ENCODE data around the gene BCAP31. TPM values are rescaled to one million over a fixed set of nuclear protein-coding genes. Genes with fewer than 3 reads are reported as not detected.
"Not testable (repeated sequence)": the region's sequence is repeated elsewhere in the genome, so short reads cannot be mapped to it uniquely, and the experiment has no call there.

BCAP31 gene
- total and polyA plus RNA-seq, 2 donors (not counting 1 experiment from before 2014, with no cell fraction given), result 59.5 to 117 TPM

DNA sequence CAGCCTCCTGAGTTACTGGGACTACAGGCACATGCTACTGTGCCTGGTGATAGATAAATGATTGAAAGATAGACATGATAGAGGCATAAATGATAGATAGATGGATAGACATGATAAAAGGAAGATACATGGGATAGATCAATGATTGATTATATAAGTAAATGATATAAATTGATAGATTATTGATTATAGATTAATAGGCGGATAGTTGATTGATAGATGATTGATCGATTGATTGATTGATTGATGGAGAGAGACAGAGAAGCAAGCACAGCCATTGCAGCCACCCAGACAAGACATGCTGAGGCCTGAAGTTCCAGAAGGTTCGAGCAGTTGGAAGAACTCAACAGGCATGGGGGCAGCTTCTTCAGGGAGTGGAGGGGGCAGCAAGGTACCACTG lies 22.2 kb upstream of the BCAP31 start:
- Mint-ChIP-seq H3K4me1 (peaks cover 38% of the 10 kb centered on the region), H3K27me3 (no peaks in the 10 kb centered on the region), H3K4me3 (no peak overlapping the region), H3K9me3 (ENCODE audit: insufficient read depth) (no peaks in the 10 kb centered on the region), H3K27ac (no peak overlapping the region)
- Histone ChIP-seq H3K27me3 (replicated peaks in 1 of 4; ENCODE audit: control extremely low read depth in 1 of 4, control insufficient read depth in 3 of 4, insufficient read depth in 4 of 4, low read length in 3 of 4) (no peaks in the 10 kb centered on the region), H3K4me2 (replicated peaks; ENCODE audit: low read depth, low read length, poor library complexity, severe bottlenecking) (no peak overlapping the region), H3K27ac (ENCODE audit: low read length in 2 of 2) (no peak overlapping the region), H2AFZ (ENCODE audit: insufficient read depth, low read depth, low read length, poor library complexity, severe bottlenecking) (no peak overlapping the region), H3K36me3 (replicated peaks in 1 of 2; ENCODE audit: control extremely low read depth in 1 of 2, control insufficient read depth in 1 of 2, extremely low read depth in 1 of 2, insufficient read depth in 2 of 2, low read length in 1 of 2) (no peaks in the 10 kb centered on the region), H3K4me1 (ENCODE audit: control insufficient read depth in 2 of 2, insufficient read depth in 2 of 2, low read length in 2 of 2) (peaks cover 13 to 49% of the 10 kb centered on the region in 2 donors), H3K4me3 (ENCODE audit: control extremely low read depth in 1 of 5, extremely low read depth in 1 of 5, insufficient read depth in 1 of 5, low read depth in 2 of 5, low read length in 4 of 5) (no peak overlapping the region), H3K9ac (ENCODE audit: low read length) (no peak overlapping the region), H3K9me3 (ENCODE audit: control extremely low read depth in 1 of 3, control insufficient read depth in 2 of 3, insufficient read depth in 1 of 3, low read length in 2 of 3) (no peaks in the 10 kb centered on the region), H4K20me1 (ENCODE audit: control insufficient read depth, insufficient read depth, low read length, poor library complexity, severe bottlenecking) (no peaks in the 10 kb centered on the region), H3K79me2 (ENCODE audit: control insufficient read depth, insufficient read depth, low read length) (no peaks in the 10 kb centered on the region)
- ChIA-PET POLR2A (no interaction called here), CTCF (no interaction called here)
- ATAC-seq (ENCODE audit: low read depth), result no peak
- no peak for TF ChIP-seq EZH2 (IDR thresholded peaks at IDR 0.05; ENCODE audit: borderline replicate concordance, insufficient read depth, low read depth, low read length, poor library complexity, severe bottlenecking)
- TF ChIP-seq, protein P1, sequence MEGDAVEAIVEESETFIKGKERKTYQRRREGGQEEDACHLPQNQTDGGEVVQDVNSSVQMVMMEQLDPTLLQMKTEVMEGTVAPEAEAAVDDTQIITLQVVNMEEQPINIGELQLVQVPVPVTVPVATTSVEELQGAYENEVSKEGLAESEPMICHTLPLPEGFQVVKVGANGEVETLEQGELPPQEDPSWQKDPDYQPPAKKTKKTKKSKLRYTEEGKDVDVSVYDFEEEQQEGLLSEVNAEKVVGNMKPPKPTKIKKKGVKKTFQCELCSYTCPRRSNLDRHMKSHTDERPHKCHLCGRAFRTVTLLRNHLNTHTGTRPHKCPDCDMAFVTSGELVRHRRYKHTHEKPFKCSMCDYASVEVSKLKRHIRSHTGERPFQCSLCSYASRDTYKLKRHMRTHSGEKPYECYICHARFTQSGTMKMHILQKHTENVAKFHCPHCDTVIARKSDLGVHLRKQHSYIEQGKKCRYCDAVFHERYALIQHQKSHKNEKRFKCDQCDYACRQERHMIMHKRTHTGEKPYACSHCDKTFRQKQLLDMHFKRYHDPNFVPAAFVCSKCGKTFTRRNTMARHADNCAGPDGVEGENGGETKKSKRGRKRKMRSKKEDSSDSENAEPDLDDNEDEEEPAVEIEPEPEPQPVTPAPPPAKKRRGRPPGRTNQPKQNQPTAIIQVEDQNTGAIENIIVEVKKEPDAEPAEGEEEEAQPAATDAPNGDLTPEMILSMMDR (IDR thresholded peaks at IDR 0.05), result no peak
- no peak for DNase-seq
- intact Hi-C loops (cut with micrococcal nuclease), result no loop called here
- WGBS (ENCODE audit: insufficient coverage), result no CpG with 5 or more reads among the region's 3 CpGs

DNA sequence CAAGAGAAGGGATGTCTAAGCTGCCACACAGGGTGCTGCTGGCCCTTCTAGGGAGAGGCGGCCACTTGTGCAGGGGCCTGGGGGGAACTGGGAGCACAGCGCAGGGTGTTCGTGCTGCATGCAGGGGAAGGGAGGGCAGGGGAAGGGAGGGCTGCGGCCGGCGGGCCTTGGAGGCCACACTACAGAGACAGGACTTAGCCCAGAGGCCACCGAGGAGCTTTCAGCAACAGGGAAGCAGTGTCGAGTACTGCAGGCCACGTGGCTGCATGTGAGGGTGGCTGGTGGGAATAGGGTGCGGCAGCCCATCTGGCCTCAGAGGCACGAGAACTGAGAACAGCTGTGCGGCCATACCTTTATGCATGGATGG lies 20.9 kb upstream of the BCAP31 start:
- H3K27me3 ChIP-seq (replicated peaks in 1 of 4; ENCODE audit: control extremely low read depth in 1 of 4, control insufficient read depth in 3 of 4, insufficient read depth in 4 of 4, low read length in 3 of 4); POLR2A ChIA-PET; H3K36me3 ChIP-seq (replicated peaks in 1 of 2; ENCODE audit: control extremely low read depth in 1 of 2, control insufficient read depth in 1 of 2, extremely low read depth in 1 of 2, insufficient read depth in 2 of 2, low read length in 1 of 2); H3K4me2 ChIP-seq (replicated peaks; ENCODE audit: low read depth, low read length, poor library complexity, severe bottlenecking); H3K9me3 ChIP-seq (ENCODE audit: control extremely low read depth in 1 of 3, control insufficient read depth in 2 of 3, insufficient read depth in 1 of 3, low read length in 2 of 3); H4K20me1 ChIP-seq (ENCODE audit: control insufficient read depth, insufficient read depth, low read length, poor library complexity, severe bottlenecking); ATAC-seq (ENCODE audit: low read depth); H3K79me2 ChIP-seq (ENCODE audit: control insufficient read depth, insufficient read depth, low read length); H2AFZ ChIP-seq (ENCODE audit: insufficient read depth, low read depth, low read length, poor library complexity, severe bottlenecking); intact Hi-C loops (cut with micrococcal nuclease); H3K4me3 ChIP-seq (ENCODE audit: control extremely low read depth in 1 of 5, extremely low read depth in 1 of 5, insufficient read depth in 1 of 5, low read depth in 2 of 5, low read length in 4 of 5); H3K27ac ChIP-seq (ENCODE audit: low read length in 2 of 2); H3K9me3 Mint-ChIP-seq (ENCODE audit: insufficient read depth); H3K27me3 Mint-ChIP-seq; H3K9ac ChIP-seq (ENCODE audit: low read length); DNase-seq: not testable (repeated sequence)
- no CpG with 5 or more reads among the region's 12 CpGs for WGBS (ENCODE audit: insufficient coverage)
- CTCF ChIA-PET, result interaction anchor here (1.0 kb wide), 1 partner anchor 11 kb away, joined by 4 read pairs; no protein-coding TSS in a partner anchor
- peaks cover 38% of the 10 kb centered on the region for H3K4me1 Mint-ChIP-seq
- H3K4me1 ChIP-seq (ENCODE audit: control insufficient read depth in 2 of 2, insufficient read depth in 2 of 2, low read length in 2 of 2), result peaks cover 10 to 52% of the 10 kb centered on the region in 2 donors
- peak overlapping the region; percentile 53 for H3K27ac Mint-ChIP-seq
- peak overlapping the region; percentile 53 for H3K4me3 Mint-ChIP-seq
